ENCODE data around the gene BMX. TPM values are rescaled to one million over a fixed set of nuclear protein-coding genes. Genes with fewer than 3 reads are reported as not detected.

Gene BMX
- total and polyA plus RNA-seq, 9 of the 15 experiments (the other 6 are each of a cell fraction or from before 2014, with no cell fraction given) = 0.45 to 4.2 (median 1.8) TPM

DNA sequence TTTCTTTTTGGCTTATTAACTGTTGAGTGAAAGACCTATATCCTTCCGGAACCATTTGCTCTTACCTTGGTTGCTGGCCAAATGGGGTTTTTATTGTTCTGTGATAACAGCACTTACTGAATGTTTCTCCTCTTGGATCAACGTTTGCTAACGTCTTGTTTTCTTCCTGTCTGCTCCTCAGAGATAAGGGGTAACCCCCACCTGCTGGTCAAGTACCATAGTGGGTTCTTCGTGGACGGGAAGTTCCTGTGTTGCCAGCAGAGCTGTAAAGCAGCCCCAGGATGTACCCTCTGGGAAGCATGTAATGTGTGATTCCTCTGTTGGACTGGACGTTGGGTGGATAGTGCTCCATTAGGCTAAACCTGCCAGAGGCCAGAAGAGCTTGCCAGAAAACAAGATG lies 15.3 kb downstream of the BMX start (continued):
- TF ChIP-seq CHD2 (IDR thresholded peaks at IDR 0.05; ENCODE audit: low read depth, low read length) (no peak), ARID1B (IDR thresholded peaks at IDR 0.05) (peak; percentile 95), ZNF561 (CRISPR knock-in tag; conservative IDR thresholded peaks at IDR 0.05) (no peak), HDGF (IDR thresholded peaks at IDR 0.05) (no peak), SMAD2 (IDR thresholded peaks at IDR 0.05; ENCODE audit: low read depth, low read length) (no peak), SMAD1 (IDR thresholded peaks at IDR 0.05; ENCODE audit: low read depth, low read length, partially characterized antibody) (no peak), PML (IDR thresholded peaks at IDR 0.05; ENCODE audit: low read length) (peak; percentile 75), ZBTB17 (CRISPR knock-in tag; IDR thresholded peaks at IDR 0.05) (no peak), PTRF (tag; IDR thresholded peaks at IDR 0.05) (no peak), TRIM24 (IDR thresholded peaks at IDR 0.05) (peak; percentile 72 to 75; a peak in 3 of 4 replicates), FOXK2 (conservative IDR thresholded peaks at IDR 0.05 in 1 of 2, IDR thresholded peaks at IDR 0.05 in 1 of 2; ENCODE audit: low read depth in 2 of 2) (peak; percentile 37 to 67; a peak in 1 of 4 replicates), GATAD2B (IDR thresholded peaks at IDR 0.05; ENCODE audit: borderline replicate concordance) (peak; percentile 57; the same call in 1 of the 2 replicates), ZSCAN32 (CRISPR knock-in tag; IDR thresholded peaks at IDR 0.05) (no peak), BMI1 (IDR thresholded peaks at IDR 0.05; ENCODE audit: low read length) (no peak), LEF1 (IDR thresholded peaks at IDR 0.05) (peak; percentile 84), ZNF785 (CRISPR knock-in tag; IDR thresholded peaks at IDR 0.05) (no peak), KDM2B (CRISPR knock-in tag; IDR thresholded peaks at IDR 0.05) (no peak), TEAD1 (CRISPR knock-in tag; IDR thresholded peaks at IDR 0.05) (no peak), CHAMP1 (IDR thresholded peaks at IDR 0.05) (peak; percentile 68; the same call in 1 of the 2 replicates), NR2C2 (CRISPR knock-in tag; IDR thresholded peaks at IDR 0.05) (no peak), NR2C2 (tag; IDR thresholded peaks at IDR 0.05) (0 out of 2 replicates have a peak, but pooled peaks have one; percentile 22), JUNB (CRISPR knock-in tag; conservative IDR thresholded peaks at IDR 0.05) (no peak), ZNF324 (CRISPR knock-in tag; IDR thresholded peaks at IDR 0.05) (no peak), RBM14 (IDR thresholded peaks at IDR 0.05; ENCODE audit: borderline replicate concordance, insufficient read depth, low read depth, low read length) (no peak), PHB (CRISPR knock-in tag; IDR thresholded peaks at IDR 0.05) (no peak), KLF13 (tag; IDR thresholded peaks at IDR 0.05; ENCODE audit: borderline replicate concordance, low read depth) (no peak), TAF7 (tag; IDR thresholded peaks at IDR 0.05) (no peak)
- TF ChIP-seq, protein P1, sequence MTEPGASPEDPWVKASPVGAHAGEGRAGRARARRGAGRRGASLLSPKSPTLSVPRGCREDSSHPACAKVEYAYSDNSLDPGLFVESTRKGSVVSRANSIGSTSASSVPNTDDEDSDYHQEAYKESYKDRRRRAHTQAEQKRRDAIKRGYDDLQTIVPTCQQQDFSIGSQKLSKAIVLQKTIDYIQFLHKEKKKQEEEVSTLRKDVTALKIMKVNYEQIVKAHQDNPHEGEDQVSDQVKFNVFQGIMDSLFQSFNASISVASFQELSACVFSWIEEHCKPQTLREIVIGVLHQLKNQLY (CRISPR knock-in tag; conservative IDR thresholded peaks at IDR 0.05) = no peak
- TF ChIP-seq, protein P2, sequence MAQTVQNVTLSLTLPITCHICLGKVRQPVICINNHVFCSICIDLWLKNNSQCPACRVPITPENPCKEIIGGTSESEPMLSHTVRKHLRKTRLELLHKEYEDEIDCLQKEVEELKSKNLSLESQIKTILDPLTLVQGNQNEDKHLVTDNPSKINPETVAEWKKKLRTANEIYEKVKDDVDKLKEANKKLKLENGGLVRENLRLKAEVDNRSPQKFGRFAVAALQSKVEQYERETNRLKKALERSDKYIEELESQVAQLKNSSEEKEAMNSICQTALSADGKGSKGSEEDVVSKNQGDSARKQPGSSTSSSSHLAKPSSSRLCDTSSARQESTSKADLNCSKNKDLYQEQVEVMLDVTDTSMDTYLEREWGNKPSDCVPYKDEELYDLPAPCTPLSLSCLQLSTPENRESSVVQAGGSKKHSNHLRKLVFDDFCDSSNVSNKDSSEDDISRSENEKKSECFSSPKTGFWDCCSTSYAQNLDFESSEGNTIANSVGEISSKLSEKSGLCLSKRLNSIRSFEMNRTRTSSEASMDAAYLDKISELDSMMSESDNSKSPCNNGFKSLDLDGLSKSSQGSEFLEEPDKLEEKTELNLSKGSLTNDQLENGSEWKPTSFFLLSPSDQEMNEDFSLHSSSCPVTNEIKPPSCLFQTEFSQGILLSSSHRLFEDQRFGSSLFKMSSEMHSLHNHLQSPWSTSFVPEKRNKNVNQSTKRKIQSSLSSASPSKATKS (CRISPR knock-in tag; IDR thresholded peaks at IDR 0.05) = no peak
